Measurements from ENCODE around the gene PARPBP. TPM values are rescaled to one million over a fixed set of nuclear protein-coding genes. Genes with fewer than 3 reads are reported as not detected.
"Not testable (repeated sequence)": the region's sequence is repeated elsewhere in the genome, so short reads cannot be mapped to it uniquely, and the experiment has no call there.

PARPBP gene
- total RNA-seq, result 4.7 TPM

DNA sequence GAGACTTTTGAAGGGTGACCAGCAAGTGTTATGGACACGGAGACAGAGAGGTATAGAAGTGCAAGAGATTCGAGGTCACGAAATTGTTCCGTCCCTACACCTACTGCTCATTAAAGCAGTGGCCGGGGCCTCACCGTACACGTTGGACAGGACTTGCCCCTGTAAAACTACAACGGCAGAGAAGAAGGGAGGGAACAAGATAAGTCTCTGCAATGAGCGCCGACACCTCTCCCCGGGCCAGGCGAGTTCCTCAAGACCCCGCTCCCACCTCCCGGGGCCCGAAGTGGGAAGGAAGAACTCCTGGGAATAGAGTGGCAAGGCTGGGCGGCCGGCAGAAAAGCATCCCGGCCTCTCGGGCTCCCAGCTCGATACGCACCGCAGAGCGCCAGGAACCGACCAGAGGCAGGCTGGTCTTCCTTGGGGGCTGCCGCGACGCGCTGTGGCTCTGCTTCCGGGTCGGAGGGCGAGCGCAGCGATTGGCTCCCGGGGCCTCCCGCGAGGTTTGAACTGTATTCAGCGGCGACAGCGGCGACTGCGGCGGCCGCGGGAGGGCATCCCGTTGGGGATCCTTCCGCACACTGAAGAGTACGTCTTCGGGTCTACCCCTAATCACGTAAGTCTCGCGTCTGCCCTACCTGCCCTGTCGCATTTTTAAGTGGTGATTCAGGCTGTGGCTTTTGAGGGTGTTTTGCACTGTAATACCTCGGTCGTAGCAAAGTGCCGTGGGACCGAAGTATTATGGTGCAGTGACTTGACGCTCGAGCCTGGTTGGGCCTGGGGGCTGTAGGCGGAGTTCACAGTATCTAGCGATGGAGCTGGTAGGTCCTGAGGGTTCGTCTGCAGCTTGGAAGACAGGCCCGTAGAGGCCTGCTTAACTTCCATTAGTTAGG is at the start of gene PARPBP, which contains the start of gene NUP37:
Gene PARPBP (plus strand): TSS at position 510 of the 890 bp plus-strand sequence. CDS start 3,706 bp downstream, outside the sequence.
Gene NUP37 (minus strand): TSS at position 441 of the 890 bp plus-strand sequence. CDS start 1,596 bp downstream, outside the sequence.
- peak within 1 kb of the TSS; percentile 93 to 96 (median 94) for H3K9ac ChIP-seq (ENCODE audit: low read depth in 1 of 3, low read length in 3 of 3)
- H3K4me3 ChIP-seq (ENCODE audit: low read length in 3 of 3), result peak within 1 kb of the TSS; percentile 94 to 97 (median 94)
- H3K36me3 ChIP-seq (ENCODE audit: control insufficient read depth in 3 of 3, insufficient read depth in 3 of 3, low read length in 3 of 3), result peaks cover 0 to 7% (median 7%) of the 10 kb centered on the region in 3 donors
- H3K27me3 ChIP-seq (ENCODE audit: control insufficient read depth in 3 of 3, insufficient read depth in 3 of 3, low read length in 3 of 3), result no peaks in the 10 kb centered on the region
- no peaks in the 10 kb centered on the region for H3K9me3 ChIP-seq (ENCODE audit: control insufficient read depth in 3 of 3, low read length in 3 of 3)
- peaks cover 7 to 17% (median 11%) of the 10 kb centered on the region in 3 donors for H3K4me1 ChIP-seq (ENCODE audit: control insufficient read depth in 3 of 3, insufficient read depth in 3 of 3, low read length in 3 of 3)
- peak within 1 kb of the TSS; percentile 78 for H3K27ac ChIP-seq (ENCODE audit: low read depth, low read length)

- not testable (repeated sequence) for H3K27me3 ChIP-seq (ENCODE audit: control insufficient read depth in 3 of 3, insufficient read depth in 3 of 3, low read length in 3 of 3); H3K4me3 ChIP-seq (ENCODE audit: low read length in 3 of 3); H3K27ac ChIP-seq (ENCODE audit: low read depth, low read length); H3K4me1 ChIP-seq (ENCODE audit: control insufficient read depth in 3 of 3, insufficient read depth in 3 of 3, low read length in 3 of 3); H3K9ac ChIP-seq (ENCODE audit: low read depth in 1 of 3, low read length in 3 of 3); H3K9me3 ChIP-seq (ENCODE audit: control insufficient read depth in 3 of 3, low read length in 3 of 3)
- peaks cover 0 to 14% (median 8%) of the 10 kb centered on the region in 3 donors for H3K36me3 ChIP-seq (ENCODE audit: control insufficient read depth in 3 of 3, insufficient read depth in 3 of 3, low read length in 3 of 3)
Measured at GRCh38 chr12:102072092-102072491, 47.9 kb upstream of the PARPBP start.

GRCh38 chr12:102080842-102081241 is 39.1 kb upstream of the PARPBP start:
- Histone ChIP-seq H3K9me3 (ENCODE audit: control insufficient read depth in 3 of 3, low read length in 3 of 3) (no peaks in the 10 kb centered on the region), H3K4me3 (ENCODE audit: low read length in 3 of 3) (no peak overlapping the region), H3K27ac (ENCODE audit: low read depth, low read length) (no peak overlapping the region), H3K4me1 (ENCODE audit: control insufficient read depth in 3 of 3, insufficient read depth in 3 of 3, low read length in 3 of 3) (no peaks in the 10 kb centered on the region), H3K9ac (ENCODE audit: low read depth in 1 of 3, low read length in 3 of 3) (no peak overlapping the region), H3K27me3 (ENCODE audit: control insufficient read depth in 3 of 3, insufficient read depth in 3 of 3, low read length in 3 of 3) (no peaks in the 10 kb centered on the region), H3K36me3 (ENCODE audit: control insufficient read depth in 3 of 3, insufficient read depth in 3 of 3, low read length in 3 of 3) (peaks cover 5 to 34% (median 27%) of the 10 kb centered on the region in 3 donors)

DNA sequence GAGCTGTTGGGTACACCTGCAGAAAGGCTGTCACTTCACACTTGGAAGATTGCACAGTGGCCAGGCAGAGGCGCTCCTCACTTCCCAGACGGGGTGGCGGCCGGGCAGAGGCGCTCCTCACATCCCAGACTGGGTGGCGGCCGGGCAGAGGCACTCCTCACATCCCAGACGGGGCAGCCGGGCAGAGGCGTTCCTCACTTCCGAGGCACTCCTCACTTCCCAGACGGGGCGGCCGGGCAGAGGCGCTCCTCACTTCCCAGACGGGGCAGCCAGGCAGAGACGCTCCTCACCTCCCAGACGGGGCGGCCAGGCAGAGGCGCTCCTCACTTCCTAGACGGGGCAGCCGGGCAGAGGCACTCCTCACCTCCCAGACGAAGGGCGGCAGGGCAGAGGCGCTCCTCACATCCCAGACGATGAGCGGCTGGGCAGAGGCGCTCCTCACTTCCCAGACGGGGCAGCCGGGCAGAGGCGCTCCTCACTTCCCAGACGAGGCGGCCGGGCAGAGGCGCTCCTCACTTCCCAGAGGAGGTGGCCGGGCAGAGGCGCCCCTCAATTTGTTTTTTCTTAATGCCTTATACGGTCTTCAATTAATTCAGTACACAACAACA is 30.7 kb upstream of the PARPBP start:
- not testable (repeated sequence) for H3K27me3 ChIP-seq (ENCODE audit: control insufficient read depth in 3 of 3, insufficient read depth in 3 of 3, low read length in 3 of 3); H3K4me1 ChIP-seq (ENCODE audit: control insufficient read depth in 3 of 3, insufficient read depth in 3 of 3, low read length in 3 of 3); H3K9me3 ChIP-seq (ENCODE audit: control insufficient read depth in 3 of 3, low read length in 3 of 3); H3K4me3 ChIP-seq (ENCODE audit: low read length in 3 of 3); H3K9ac ChIP-seq (ENCODE audit: low read depth in 1 of 3, low read length in 3 of 3); H3K36me3 ChIP-seq (ENCODE audit: control insufficient read depth in 3 of 3, insufficient read depth in 3 of 3, low read length in 3 of 3); H3K27ac ChIP-seq (ENCODE audit: low read depth, low read length)

DNA sequence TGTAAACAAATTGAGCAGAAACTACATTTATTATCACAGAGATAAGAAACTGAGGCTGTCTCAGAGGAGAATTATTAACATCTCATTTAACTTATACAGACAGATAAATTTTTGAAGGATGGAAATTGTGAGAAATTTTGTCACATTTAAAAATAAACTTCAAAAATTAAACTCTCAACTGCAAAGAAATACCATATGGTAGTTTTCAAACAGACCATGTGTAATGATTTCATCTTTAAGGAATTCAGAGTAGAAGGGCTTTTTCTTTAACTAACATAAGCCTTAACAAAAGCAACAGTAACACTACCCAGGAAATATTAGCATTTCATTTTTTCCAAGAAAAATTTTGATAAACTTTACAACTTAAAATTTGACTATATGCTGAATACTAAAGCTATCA is 26.7 kb upstream of the PARPBP start:
- H3K36me3 ChIP-seq (ENCODE audit: control insufficient read depth in 3 of 3, insufficient read depth in 3 of 3, low read length in 3 of 3), result peaks cover under 1 to 5% (median 2%) of the 10 kb centered on the region in 3 donors
- H3K9me3 ChIP-seq (ENCODE audit: control insufficient read depth in 3 of 3, low read length in 3 of 3), result no peaks in the 10 kb centered on the region
- no peaks in the 10 kb centered on the region for H3K4me1 ChIP-seq (ENCODE audit: control insufficient read depth in 3 of 3, insufficient read depth in 3 of 3, low read length in 3 of 3)
- no peak overlapping the region for H3K9ac ChIP-seq (ENCODE audit: low read depth in 1 of 3, low read length in 3 of 3)
- H3K27me3 ChIP-seq (ENCODE audit: control insufficient read depth in 3 of 3, insufficient read depth in 3 of 3, low read length in 3 of 3), result no peaks in the 10 kb centered on the region
- no peak overlapping the region for H3K4me3 ChIP-seq (ENCODE audit: low read length in 3 of 3)
- H3K27ac ChIP-seq (ENCODE audit: low read depth, low read length), result no peak overlapping the region

GRCh38 chr12:102095677-102096263 is 24.2 kb upstream of the PARPBP start:
- Histone ChIP-seq H3K36me3 (ENCODE audit: control insufficient read depth in 3 of 3, insufficient read depth in 3 of 3, low read length in 3 of 3) (peaks cover 5 to 14% (median 8%) of the 10 kb centered on the region in 3 donors), H3K9ac (ENCODE audit: low read depth in 1 of 3, low read length in 3 of 3) (no peak overlapping the region)

DNA sequence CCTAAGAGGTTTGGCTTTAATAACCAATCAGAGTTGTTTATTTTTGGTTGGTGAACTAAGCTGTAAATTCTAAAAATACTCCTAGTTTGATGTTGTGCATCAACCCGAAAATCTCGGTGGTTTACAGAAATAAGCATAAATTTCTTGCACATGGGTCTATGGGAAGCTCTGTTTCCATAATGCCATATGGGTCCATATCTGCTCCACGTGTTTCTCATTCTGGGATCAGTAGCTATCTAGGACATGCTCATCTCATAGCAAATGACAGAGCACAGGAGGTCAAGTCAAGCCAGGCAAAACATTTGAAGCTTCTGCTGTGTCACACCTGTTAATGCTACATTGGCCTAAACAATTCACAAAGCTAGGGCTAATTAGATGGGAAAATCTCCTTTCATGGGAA is 23.1 kb upstream of the PARPBP start:
- H3K9me3 ChIP-seq (ENCODE audit: control insufficient read depth in 3 of 3, low read length in 3 of 3), result no peaks in the 10 kb centered on the region
- H3K27ac ChIP-seq (ENCODE audit: low read depth, low read length), result no peak overlapping the region
- H3K27me3 ChIP-seq (ENCODE audit: control insufficient read depth in 3 of 3, insufficient read depth in 3 of 3, low read length in 3 of 3), result no peaks in the 10 kb centered on the region
- H3K4me1 ChIP-seq (ENCODE audit: control insufficient read depth in 3 of 3, insufficient read depth in 3 of 3, low read length in 3 of 3), result no peaks in the 10 kb centered on the region
- H3K4me3 ChIP-seq (ENCODE audit: low read length in 3 of 3), result no peak overlapping the region
- no peak overlapping the region for H3K9ac ChIP-seq (ENCODE audit: low read depth in 1 of 3, low read length in 3 of 3)
- H3K36me3 ChIP-seq (ENCODE audit: control insufficient read depth in 3 of 3, insufficient read depth in 3 of 3, low read length in 3 of 3), result peaks cover 5 to 14% (median 8%) of the 10 kb centered on the region in 3 donors

More at GRCh38 chr12:102095677-102096263, 24.2 kb upstream of the PARPBP start:
- no peaks in the 10 kb centered on the region for H3K4me1 ChIP-seq (ENCODE audit: control insufficient read depth in 3 of 3, insufficient read depth in 3 of 3, low read length in 3 of 3)
- no peaks in the 10 kb centered on the region for H3K9me3 ChIP-seq (ENCODE audit: control insufficient read depth in 3 of 3, low read length in 3 of 3)
- H3K27ac ChIP-seq (ENCODE audit: low read depth, low read length), result no peak overlapping the region
- H3K4me3 ChIP-seq (ENCODE audit: low read length in 3 of 3), result no peak overlapping the region
- H3K27me3 ChIP-seq (ENCODE audit: control insufficient read depth in 3 of 3, insufficient read depth in 3 of 3, low read length in 3 of 3), result no peaks in the 10 kb centered on the region

DNA sequence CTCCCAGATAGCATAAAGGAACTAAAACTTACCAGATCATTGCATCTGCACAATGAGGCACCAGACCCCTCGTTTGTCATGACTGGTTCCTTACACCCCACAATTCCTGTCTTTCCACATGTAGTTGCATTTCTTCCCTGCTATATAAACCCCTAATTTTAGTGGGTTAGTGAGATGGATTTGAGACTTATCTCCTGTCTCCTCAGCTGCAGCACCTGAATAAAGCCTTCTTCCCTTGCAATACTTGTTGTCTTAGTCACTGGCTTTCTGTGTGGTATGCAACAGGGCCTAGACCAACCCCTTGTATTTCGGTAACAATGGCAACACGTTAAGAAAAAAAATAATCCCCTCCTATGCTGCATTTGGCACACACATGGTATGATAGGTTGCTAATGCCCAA is 13.1 kb upstream of the PARPBP start:
- H3K9ac ChIP-seq (ENCODE audit: low read depth in 1 of 3, low read length in 3 of 3), result no peak overlapping the region
- H3K36me3 ChIP-seq (ENCODE audit: control insufficient read depth in 3 of 3, insufficient read depth in 3 of 3, low read length in 3 of 3), result peaks cover 10 to 28% (median 18%) of the 10 kb centered on the region in 3 donors
- H3K9me3 ChIP-seq (ENCODE audit: control insufficient read depth in 3 of 3, low read length in 3 of 3), result no peaks in the 10 kb centered on the region
- no peaks in the 10 kb centered on the region for H3K4me1 ChIP-seq (ENCODE audit: control insufficient read depth in 3 of 3, insufficient read depth in 3 of 3, low read length in 3 of 3)
- H3K4me3 ChIP-seq (ENCODE audit: low read length in 3 of 3), result no peak overlapping the region
- no peaks in the 10 kb centered on the region for H3K27me3 ChIP-seq (ENCODE audit: control insufficient read depth in 3 of 3, insufficient read depth in 3 of 3, low read length in 3 of 3)
- no peak overlapping the region for H3K27ac ChIP-seq (ENCODE audit: low read depth, low read length)

DNA sequence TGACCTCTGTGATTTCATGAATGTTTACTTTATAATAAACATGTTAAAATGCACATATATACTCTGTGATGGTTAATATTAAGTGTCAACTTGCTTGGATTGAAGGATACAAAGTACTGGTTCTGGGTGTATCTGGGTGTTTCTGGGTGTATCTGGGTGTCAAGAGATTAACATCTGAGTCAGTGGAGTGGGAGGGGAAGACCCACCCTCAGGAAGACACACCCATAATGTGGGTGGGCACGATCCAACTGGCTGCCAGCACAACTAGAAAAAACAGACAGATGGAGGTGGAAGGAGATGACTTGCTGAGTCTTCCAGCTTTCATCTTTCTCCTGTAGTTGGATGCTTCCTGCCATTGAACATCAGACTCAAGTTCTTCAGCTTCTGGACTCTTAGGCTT is 12.0 kb upstream of the PARPBP start:
- Histone ChIP-seq H3K4me1 (ENCODE audit: control insufficient read depth in 3 of 3, insufficient read depth in 3 of 3, low read length in 3 of 3) (no peaks in the 10 kb centered on the region), H3K36me3 (ENCODE audit: control insufficient read depth in 3 of 3, insufficient read depth in 3 of 3, low read length in 3 of 3) (peaks cover 10 to 28% (median 18%) of the 10 kb centered on the region in 3 donors), H3K4me3 (ENCODE audit: low read length in 3 of 3) (no peak overlapping the region), H3K27ac (ENCODE audit: low read depth, low read length) (no peak overlapping the region), H3K9ac (ENCODE audit: low read depth in 1 of 3, low read length in 3 of 3) (no peak overlapping the region), H3K27me3 (ENCODE audit: control insufficient read depth in 3 of 3, insufficient read depth in 3 of 3, low read length in 3 of 3) (no peaks in the 10 kb centered on the region), H3K9me3 (ENCODE audit: control insufficient read depth in 3 of 3, low read length in 3 of 3) (no peaks in the 10 kb centered on the region)

Data from skeletal muscle tissue (tissue), 4 donors.